ENCODE results near the gene PLEKHM2. TPM values are rescaled to one million over a fixed set of nuclear protein-coding genes. Genes with fewer than 3 reads are reported as not detected.

PLEKHM2 gene
- total and polyA plus RNA-seq, 2 of the 4 experiments (the other 2 are of a cell fraction): 24.7 to 48.0 TPM

GRCh38 chr1:15734901-15735300, 50.8 kb downstream of the PLEKHM2 start:
- intact Hi-C loops (cut with micrococcal nuclease) (no loop called here), dilution Hi-C loops (cut with HindIII; ENCODE audit: low sequenced_read_pairs, unreplicated experiment) (no loop called here), in situ Hi-C loops (cut with MboI; ENCODE audit: low sequenced_read_pairs) (no loop called here)
- Histone ChIP-seq H2BK120ac (ENCODE audit: low read depth, low read length) (no peak overlapping the region), H3K27ac (ENCODE audit: insufficient read depth, low read length) (no peak overlapping the region), H3K4me2 (ENCODE audit: low read depth, low read length) (no peak overlapping the region), H3K79me1 (ENCODE audit: low read depth in 1 of 2, low read length in 2 of 2) (no peaks in the 10 kb centered on the region; a peak in 1 of 4 replicates), H3K9ac (ENCODE audit: low read depth, low read length) (no peak overlapping the region), H4K91ac (ENCODE audit: insufficient read depth, low read depth, low read length) (no peak overlapping the region), H3K4me1 (ENCODE audit: control insufficient read depth, insufficient read depth, low read length) (no peaks in the 10 kb centered on the region), H2AK9ac (replicated peaks; ENCODE audit: low read depth, low read length, poor library complexity) (no peak overlapping the region), H2BK15ac (ENCODE audit: low read depth, low read length) (no peak overlapping the region), H3K18ac (ENCODE audit: low read depth, low read length) (no peak overlapping the region), H4K5ac (ENCODE audit: low read depth, low read length) (no peak overlapping the region), H3K14ac (replicated peaks; ENCODE audit: low read depth, low read length) (no peak overlapping the region), H2AFZ (replicated peaks; ENCODE audit: low read length, poor library complexity) (no peak overlapping the region), H3K23ac (ENCODE audit: low read depth, low read length) (no peak overlapping the region), H3K56ac (ENCODE audit: extremely low read depth, insufficient read depth, low read length) (no peak overlapping the region), H4K20me1 (ENCODE audit: insufficient read depth, low read length) (no peaks in the 10 kb centered on the region; the same call in 1 of the 2 replicates), H3K4ac (ENCODE audit: low read depth, low read length) (no peak overlapping the region), H2BK20ac (ENCODE audit: low read depth, low read length) (no peak overlapping the region), H3K9me3 (ENCODE audit: control insufficient read depth, insufficient read depth, low read length) (no peaks in the 10 kb centered on the region), H2BK5ac (ENCODE audit: low read depth, low read length, poor library complexity, severe bottlenecking) (no peak overlapping the region), H3K4me3 (ENCODE audit: insufficient read depth, low read depth, low read length) (no peak overlapping the region), H4K8ac (ENCODE audit: low read depth in 2 of 2, low read length in 2 of 2) (no peak overlapping the region), H3K27me3 (ENCODE audit: control insufficient read depth, insufficient read depth, low read length) (no peaks in the 10 kb centered on the region), H2AK5ac (ENCODE audit: low read depth, low read length) (no peak overlapping the region), H3K36me3 (ENCODE audit: control insufficient read depth, insufficient read depth, low read length) (peaks cover 49% of the 10 kb centered on the region), H3K9me1 (ENCODE audit: insufficient read depth, low read length) (no peaks in the 10 kb centered on the region)
- ChIA-PET POLR2A (ENCODE audit: unreplicated experiment) (no interaction called here), CTCF (no interaction called here)
- 79% methylated on average over 8 of the region's 17 CpGs; no CpG with 5 or more reads in 1 of the 2 experiments for WGBS, 2 experiments (ENCODE audit: extremely low coverage in 2 of 2, insufficient read length in 1 of 2)
- TF ChIP-seq CHD1 (IDR thresholded peaks at IDR 0.05; ENCODE audit: low read depth, low read length) (no peak), MXI1 (IDR thresholded peaks at IDR 0.05; ENCODE audit: borderline replicate concordance, low read depth, low read length) (no peak), USF2 (IDR thresholded peaks at IDR 0.05; ENCODE audit: low read depth, low read length) (no peak), CEBPB (IDR thresholded peaks at IDR 0.05; ENCODE audit: low read depth, low read length) (no peak)
- BruUV-seq (replicated peaks): no TSS peak
- DNase-seq: no peak
- ATAC-seq (ENCODE audit: low read depth): no peak

Data from IMR-90 (cell line).